ENCODE results near the gene SH3TC1. TPM values are rescaled to one million over a fixed set of nuclear protein-coding genes. Genes with fewer than 3 reads are reported as not detected.

Gene SH3TC1
- total and polyA plus RNA-seq, 4 donors, result 6.5 to 34.6 (median 25.8) TPM

DNA sequence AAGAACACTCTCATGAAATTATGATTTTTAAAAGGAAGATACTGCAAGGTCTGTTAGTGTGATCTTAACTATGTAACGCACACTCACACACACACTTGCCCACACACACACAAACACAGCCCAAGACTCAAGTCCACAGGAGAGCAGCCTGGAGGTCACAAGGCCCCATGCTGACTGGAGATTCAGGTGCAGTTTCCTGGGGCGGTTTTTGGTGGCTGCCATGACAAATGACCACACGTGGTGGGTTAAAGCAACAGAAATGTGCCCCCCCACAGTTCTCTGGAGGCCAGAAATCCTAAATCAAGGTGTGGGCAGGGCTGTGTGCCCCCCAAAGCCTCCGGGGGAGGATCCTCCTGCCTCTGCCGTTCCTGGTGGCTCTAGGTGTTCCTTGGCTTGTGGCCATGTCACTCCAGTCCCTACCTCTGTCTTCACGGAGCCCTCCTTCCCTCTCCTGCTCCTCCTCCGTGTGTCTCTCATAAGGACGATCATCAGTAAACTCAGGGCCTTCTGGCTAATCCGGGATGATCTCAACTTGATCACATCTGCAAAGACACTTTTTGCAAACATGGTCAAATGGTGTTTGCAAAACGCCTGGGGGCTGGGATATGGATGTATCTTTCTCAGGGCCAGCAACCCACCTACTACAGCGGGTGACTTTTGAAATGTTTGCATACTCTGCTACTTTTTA is 60.8 kb downstream of the SH3TC1 start:
- WGBS, result 86% methylated on average over 11 of the region's 11 CpGs
- no peak for TF ChIP-seq HNF4G (IDR thresholded peaks at IDR 0.05)
- no peak for TF ChIP-seq FOXA1 (IDR thresholded peaks at IDR 0.05)
- no peak for TF ChIP-seq SP1 (IDR thresholded peaks at IDR 0.05)
- TF ChIP-seq JUND (IDR thresholded peaks at IDR 0.05), result no peak
- no peak for TF ChIP-seq TAF1 (conservative IDR thresholded peaks at IDR 0.05)
- TF ChIP-seq NR2F2 (IDR thresholded peaks at IDR 0.05), result no peak
- TF ChIP-seq GABPA (IDR thresholded peaks at IDR 0.05 in 1 of 2, conservative IDR thresholded peaks at IDR 0.05 in 1 of 2), result no peak
- no peak for TF ChIP-seq RAD21 (IDR thresholded peaks at IDR 0.05)
- TF ChIP-seq EGR1 (IDR thresholded peaks at IDR 0.05; ENCODE audit: low read depth in 2 of 2), result no peak
- TF ChIP-seq, protein P1, sequence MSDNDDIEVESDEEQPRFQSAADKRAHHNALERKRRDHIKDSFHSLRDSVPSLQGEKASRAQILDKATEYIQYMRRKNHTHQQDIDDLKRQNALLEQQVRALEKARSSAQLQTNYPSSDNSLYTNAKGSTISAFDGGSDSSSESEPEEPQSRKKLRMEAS (IDR thresholded peaks at IDR 0.05), result no peak
- no peak for TF ChIP-seq FOXA2 (IDR thresholded peaks at IDR 0.05)
- TF ChIP-seq, protein P2, sequence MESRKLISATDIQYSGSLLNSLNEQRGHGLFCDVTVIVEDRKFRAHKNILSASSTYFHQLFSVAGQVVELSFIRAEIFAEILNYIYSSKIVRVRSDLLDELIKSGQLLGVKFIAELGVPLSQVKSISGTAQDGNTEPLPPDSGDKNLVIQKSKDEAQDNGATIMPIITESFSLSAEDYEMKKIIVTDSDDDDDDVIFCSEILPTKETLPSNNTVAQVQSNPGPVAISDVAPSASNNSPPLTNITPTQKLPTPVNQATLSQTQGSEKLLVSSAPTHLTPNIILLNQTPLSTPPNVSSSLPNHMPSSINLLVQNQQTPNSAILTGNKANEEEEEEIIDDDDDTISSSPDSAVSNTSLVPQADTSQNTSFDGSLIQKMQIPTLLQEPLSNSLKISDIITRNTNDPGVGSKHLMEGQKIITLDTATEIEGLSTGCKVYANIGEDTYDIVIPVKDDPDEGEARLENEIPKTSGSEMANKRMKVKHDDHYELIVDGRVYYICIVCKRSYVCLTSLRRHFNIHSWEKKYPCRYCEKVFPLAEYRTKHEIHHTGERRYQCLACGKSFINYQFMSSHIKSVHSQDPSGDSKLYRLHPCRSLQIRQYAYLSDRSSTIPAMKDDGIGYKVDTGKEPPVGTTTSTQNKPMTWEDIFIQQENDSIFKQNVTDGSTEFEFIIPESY (IDR thresholded peaks at IDR 0.05), result no peak
- TF ChIP-seq, protein P3, sequence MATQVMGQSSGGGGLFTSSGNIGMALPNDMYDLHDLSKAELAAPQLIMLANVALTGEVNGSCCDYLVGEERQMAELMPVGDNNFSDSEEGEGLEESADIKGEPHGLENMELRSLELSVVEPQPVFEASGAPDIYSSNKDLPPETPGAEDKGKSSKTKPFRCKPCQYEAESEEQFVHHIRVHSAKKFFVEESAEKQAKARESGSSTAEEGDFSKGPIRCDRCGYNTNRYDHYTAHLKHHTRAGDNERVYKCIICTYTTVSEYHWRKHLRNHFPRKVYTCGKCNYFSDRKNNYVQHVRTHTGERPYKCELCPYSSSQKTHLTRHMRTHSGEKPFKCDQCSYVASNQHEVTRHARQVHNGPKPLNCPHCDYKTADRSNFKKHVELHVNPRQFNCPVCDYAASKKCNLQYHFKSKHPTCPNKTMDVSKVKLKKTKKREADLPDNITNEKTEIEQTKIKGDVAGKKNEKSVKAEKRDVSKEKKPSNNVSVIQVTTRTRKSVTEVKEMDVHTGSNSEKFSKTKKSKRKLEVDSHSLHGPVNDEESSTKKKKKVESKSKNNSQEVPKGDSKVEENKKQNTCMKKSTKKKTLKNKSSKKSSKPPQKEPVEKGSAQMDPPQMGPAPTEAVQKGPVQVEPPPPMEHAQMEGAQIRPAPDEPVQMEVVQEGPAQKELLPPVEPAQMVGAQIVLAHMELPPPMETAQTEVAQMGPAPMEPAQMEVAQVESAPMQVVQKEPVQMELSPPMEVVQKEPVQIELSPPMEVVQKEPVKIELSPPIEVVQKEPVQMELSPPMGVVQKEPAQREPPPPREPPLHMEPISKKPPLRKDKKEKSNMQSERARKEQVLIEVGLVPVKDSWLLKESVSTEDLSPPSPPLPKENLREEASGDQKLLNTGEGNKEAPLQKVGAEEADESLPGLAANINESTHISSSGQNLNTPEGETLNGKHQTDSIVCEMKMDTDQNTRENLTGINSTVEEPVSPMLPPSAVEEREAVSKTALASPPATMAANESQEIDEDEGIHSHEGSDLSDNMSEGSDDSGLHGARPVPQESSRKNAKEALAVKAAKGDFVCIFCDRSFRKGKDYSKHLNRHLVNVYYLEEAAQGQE (IDR thresholded peaks at IDR 0.05), result no peak
- TF ChIP-seq, protein P4, sequence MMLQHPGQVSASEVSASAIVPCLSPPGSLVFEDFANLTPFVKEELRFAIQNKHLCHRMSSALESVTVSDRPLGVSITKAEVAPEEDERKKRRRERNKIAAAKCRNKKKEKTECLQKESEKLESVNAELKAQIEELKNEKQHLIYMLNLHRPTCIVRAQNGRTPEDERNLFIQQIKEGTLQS (IDR thresholded peaks at IDR 0.05), result no peak
- TF ChIP-seq RXRA (IDR thresholded peaks at IDR 0.05), result no peak
- TF ChIP-seq HNF4A (conservative IDR thresholded peaks at IDR 0.05), result no peak
- TF ChIP-seq YY1 (IDR thresholded peaks at IDR 0.05), result no peak
- TF ChIP-seq, protein P5, sequence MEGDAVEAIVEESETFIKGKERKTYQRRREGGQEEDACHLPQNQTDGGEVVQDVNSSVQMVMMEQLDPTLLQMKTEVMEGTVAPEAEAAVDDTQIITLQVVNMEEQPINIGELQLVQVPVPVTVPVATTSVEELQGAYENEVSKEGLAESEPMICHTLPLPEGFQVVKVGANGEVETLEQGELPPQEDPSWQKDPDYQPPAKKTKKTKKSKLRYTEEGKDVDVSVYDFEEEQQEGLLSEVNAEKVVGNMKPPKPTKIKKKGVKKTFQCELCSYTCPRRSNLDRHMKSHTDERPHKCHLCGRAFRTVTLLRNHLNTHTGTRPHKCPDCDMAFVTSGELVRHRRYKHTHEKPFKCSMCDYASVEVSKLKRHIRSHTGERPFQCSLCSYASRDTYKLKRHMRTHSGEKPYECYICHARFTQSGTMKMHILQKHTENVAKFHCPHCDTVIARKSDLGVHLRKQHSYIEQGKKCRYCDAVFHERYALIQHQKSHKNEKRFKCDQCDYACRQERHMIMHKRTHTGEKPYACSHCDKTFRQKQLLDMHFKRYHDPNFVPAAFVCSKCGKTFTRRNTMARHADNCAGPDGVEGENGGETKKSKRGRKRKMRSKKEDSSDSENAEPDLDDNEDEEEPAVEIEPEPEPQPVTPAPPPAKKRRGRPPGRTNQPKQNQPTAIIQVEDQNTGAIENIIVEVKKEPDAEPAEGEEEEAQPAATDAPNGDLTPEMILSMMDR (IDR thresholded peaks at IDR 0.05; ENCODE audit: low read depth, low read length, missing input control), result no peak
- no peaks in the 10 kb centered on the region for H3K27me3 ChIP-seq (ENCODE audit: control insufficient read depth in 4 of 4, insufficient read depth in 4 of 4, low read length in 3 of 4)

More for the DNA sequence above, 60.8 kb downstream of the SH3TC1 start:
- H3K4me3 ChIP-seq (ENCODE audit: low read depth in 1 of 3, low read length in 3 of 3), result no peak overlapping the region
- H3K36me3 ChIP-seq (ENCODE audit: control insufficient read depth in 4 of 4, insufficient read depth in 3 of 4, low read depth in 1 of 4, low read length in 3 of 4), result no peaks in the 10 kb centered on the region
- DNase-seq (ENCODE audit: low spot score), result no peak
- no peak overlapping the region for H3K27ac ChIP-seq (ENCODE audit: low read depth in 1 of 2, low read length in 2 of 2)
- no peaks in the 10 kb centered on the region for H3K4me1 ChIP-seq (ENCODE audit: control insufficient read depth in 4 of 4, insufficient read depth in 4 of 4, low read length in 3 of 4)
- no peaks in the 10 kb centered on the region for H3K9me3 ChIP-seq (ENCODE audit: control insufficient read depth in 4 of 4, low read length in 3 of 4)
- no peak overlapping the region for H3K9ac ChIP-seq (ENCODE audit: low read depth in 1 of 2, low read length in 2 of 2)
